ENCODE measurements around the gene MEMO1. TPM values are rescaled to one million over a fixed set of nuclear protein-coding genes. Genes with fewer than 3 reads are reported as not detected.
"Not testable (repeated sequence)": the region's sequence is repeated elsewhere in the genome, so short reads cannot be mapped to it uniquely, and the experiment has no call there.

The MEMO1 gene
- total RNA-seq, 1 experiment from 2014 or later = 44.4 TPM

- POLR2A ChIA-PET = no interaction called here
- H3K27ac Mint-ChIP-seq = no peak overlapping the region
- peaks cover 3% of the 10 kb centered on the region; the same call in 1 of the 2 replicates for H3K4me1 Mint-ChIP-seq
- TF ChIP-seq TP53 (CRISPR knock-in tag; IDR thresholded peaks at IDR 0.05) = no peak
- no peak for TF ChIP-seq FOXK1 (CRISPR knock-in tag; IDR thresholded peaks at IDR 0.05)
- no peak for TF ChIP-seq MLX (CRISPR knock-in tag; IDR thresholded peaks at IDR 0.05)
- no peak for TF ChIP-seq ATF2 (CRISPR knock-in tag; IDR thresholded peaks at IDR 0.05; ENCODE audit: borderline replicate concordance, low read depth)
- no peak for TF ChIP-seq ZNF671 (CRISPR knock-in tag; IDR thresholded peaks at IDR 0.05)
- TF ChIP-seq RELA (CRISPR knock-in tag; IDR thresholded peaks at IDR 0.05; ENCODE audit: borderline replicate concordance) = no peak
- TF ChIP-seq ATF3 (CRISPR knock-in tag; conservative IDR thresholded peaks at IDR 0.05) = no peak
- no peak for TF ChIP-seq JAZF1 (CRISPR knock-in tag; IDR thresholded peaks at IDR 0.05)
- TF ChIP-seq FOXP1 (CRISPR knock-in tag; IDR thresholded peaks at IDR 0.05; ENCODE audit: borderline replicate concordance) = no peak
- TF ChIP-seq E2F5 (CRISPR knock-in tag; IDR thresholded peaks at IDR 0.05) = no peak
- TF ChIP-seq ETV6 (CRISPR knock-in tag; IDR thresholded peaks at IDR 0.05) = no peak
- TF ChIP-seq MYBL2 (CRISPR knock-in tag; IDR thresholded peaks at IDR 0.05) = no peak
- TF ChIP-seq ZNF425 (CRISPR knock-in tag; conservative IDR thresholded peaks at IDR 0.05) = no peak
- H3K4me3 Mint-ChIP-seq = no peak overlapping the region
- H3K9me3 Mint-ChIP-seq = no peaks in the 10 kb centered on the region
- DNase-seq (ENCODE audit: low spot score) (no peak), ATAC-seq (no peak)
- CTCF ChIA-PET = interaction anchor here (0.6 kb wide), 1 partner anchor 548 kb away, joined by 3 read pairs; no protein-coding TSS in a partner anchor
- H3K36me3 Mint-ChIP-seq = no peaks in the 10 kb centered on the region
- H3K27me3 Mint-ChIP-seq (ENCODE audit: low read depth) = no peaks in the 10 kb centered on the region
Observed at GRCh38 chr2:31865215-31865614, 145.6 kb downstream of the MEMO1 start.

- ChIA-PET POLR2A (no interaction called here), CTCF (no interaction called here)
- DNase-seq (ENCODE audit: low spot score) (no peak), ATAC-seq (no peak)
- H3K36me3 Mint-ChIP-seq = no peaks in the 10 kb centered on the region
- H3K27ac Mint-ChIP-seq = no peak overlapping the region
- no peak overlapping the region for H3K4me3 Mint-ChIP-seq
- peaks cover 3% of the 10 kb centered on the region; the same call in 1 of the 2 replicates for H3K4me1 Mint-ChIP-seq
- no peaks in the 10 kb centered on the region for H3K9me3 Mint-ChIP-seq
- H3K27me3 Mint-ChIP-seq (ENCODE audit: low read depth) = no peaks in the 10 kb centered on the region
- no peak for TF ChIP-seq MYBL2 (CRISPR knock-in tag; IDR thresholded peaks at IDR 0.05)
- no peak for TF ChIP-seq ATF3 (CRISPR knock-in tag; conservative IDR thresholded peaks at IDR 0.05)
- TF ChIP-seq SMAD3 (CRISPR knock-in tag; IDR thresholded peaks at IDR 0.05; ENCODE audit: borderline replicate concordance) = no peak
- no peak for TF ChIP-seq GRHL2 (CRISPR knock-in tag; IDR thresholded peaks at IDR 0.05; ENCODE audit: insufficient replicate concordance, severe bottlenecking)
- TF ChIP-seq NFYB (CRISPR knock-in tag; conservative IDR thresholded peaks at IDR 0.05; ENCODE audit: low read depth) = no peak
- no peak for TF ChIP-seq MXD4 (CRISPR knock-in tag; IDR thresholded peaks at IDR 0.05; ENCODE audit: borderline replicate concordance)
- no peak for TF ChIP-seq FOXP1 (CRISPR knock-in tag; IDR thresholded peaks at IDR 0.05; ENCODE audit: borderline replicate concordance)
- TF ChIP-seq SMAD4 (CRISPR knock-in tag; IDR thresholded peaks at IDR 0.05) = no peak
Observed at GRCh38 chr2:31863867-31864266, 146.9 kb downstream of the MEMO1 start.

- POLR2A ChIA-PET; H3K27me3 Mint-ChIP-seq (ENCODE audit: low read depth); H3K9me3 Mint-ChIP-seq; ATAC-seq; H3K4me1 Mint-ChIP-seq; H3K4me3 Mint-ChIP-seq; CTCF ChIA-PET; H3K36me3 Mint-ChIP-seq; H3K27ac Mint-ChIP-seq; DNase-seq (ENCODE audit: low spot score): not testable (repeated sequence)
Observed at GRCh38 chr2:31863015-31863656, 147.7 kb downstream of the MEMO1 start.

All from WTC11 (cell line).